ENCODE measurements around the gene BMPR1A. TPM values are rescaled to one million over a fixed set of nuclear protein-coding genes. Genes with fewer than 3 reads are reported as not detected.

BMPR1A gene
- total and polyA plus RNA-seq, 2 of the 13 experiments (the other 11 are each of a cell fraction or from before 2014, with no cell fraction given): 17.8 to 44.2 TPM

- TF ChIP-seq E2F5 (CRISPR knock-in tag; conservative IDR thresholded peaks at IDR 0.05): no peak
- TF ChIP-seq DDIT3 (CRISPR knock-in tag; IDR thresholded peaks at IDR 0.05): no peak
These were observed 45.6 kb downstream of the BMPR1A start (continued) for GRCh38 chr10:86801995-86802394.

- BruUV-seq (replicated peaks): no TSS peak
- H4K20me1 ChIP-seq (ENCODE audit: insufficient read depth, low read length): no peaks in the 10 kb centered on the region
- peaks cover 26% of the 10 kb centered on the region for H3K79me2 ChIP-seq (ENCODE audit: insufficient read depth, low read length)
- FAIRE-seq: no peak
- no peak for DNase-seq (ENCODE audit: low spot score)
- H3K9ac ChIP-seq (ENCODE audit: insufficient read depth, low read depth, low read length): no peak overlapping the region
- H3K27me3 ChIP-seq (ENCODE audit: control insufficient read depth in 1 of 2, insufficient read depth in 2 of 2, low read length in 2 of 2): no peaks in the 10 kb centered on the region
- H3K9me3 ChIP-seq (ENCODE audit: low read length): no peaks in the 10 kb centered on the region
- ATAC-seq: no peak
- H3K36me3 ChIP-seq (replicated peaks in 1 of 2; ENCODE audit: control insufficient read depth in 1 of 2, insufficient read depth in 2 of 2, low read length in 2 of 2): peaks cover 0 to 1% of the 10 kb centered on the region in 2 experiments; a peak in 1 of 5 replicates
- 96% methylated on average over 6 of the region's 6 CpGs for WGBS (ENCODE audit: low lambda C conversion rate)
- H3K4me1 ChIP-seq (ENCODE audit: insufficient read depth, low read length): no peaks in the 10 kb centered on the region
- H3K27ac ChIP-seq (ENCODE audit: extremely low read length, insufficient read depth, low read length): no peak overlapping the region
- no peak overlapping the region for H3K4me2 ChIP-seq (ENCODE audit: low read depth, low read length)
- ChIA-PET CTCF (ENCODE audit: low intra/inter-chr PET ratio, low total read pairs) (no interaction called here), POLR2A (no interaction called here)
- no peak overlapping the region for H3K4me3 ChIP-seq (replicated peaks in 1 of 3; ENCODE audit: insufficient read depth in 1 of 3, low read depth in 2 of 3, low read length in 3 of 3)
- intact Hi-C loops (cut with micrococcal nuclease; ENCODE audit: unreplicated experiment): no loop called here
- no peak overlapping the region for H2AFZ ChIP-seq (ENCODE audit: low read length)
- in situ Hi-C loops (cut with HindIII; ENCODE audit: extremely low pct_ligation_motif_present, low pct_unique_long_range_greater_than_20kb): no loop called here
- TF ChIP-seq ZNF629 (CRISPR knock-in tag; conservative IDR thresholded peaks at IDR 0.05) (no peak), HOXA3 (CRISPR knock-in tag; IDR thresholded peaks at IDR 0.05) (no peak), ZC3H13 (CRISPR knock-in tag; IDR thresholded peaks at IDR 0.05) (no peak), MXD4 (CRISPR knock-in tag; IDR thresholded peaks at IDR 0.05) (no peak), NFAT5 (CRISPR knock-in tag; IDR thresholded peaks at IDR 0.05) (no peak), SIN3A (IDR thresholded peaks at IDR 0.05; ENCODE audit: borderline replicate concordance, low read depth, low read length) (no peak)
These were observed 46.2 kb downstream of the BMPR1A start for GRCh38 chr10:86802473-86803108.

All from HepG2 (cell line).